ENCODE results near the gene PPTC7.
"Not testable (repeated sequence)": the region's sequence is repeated elsewhere in the genome, so short reads cannot be mapped to it uniquely, and the experiment has no call there.

The PPTC7 gene

GRCh38 chr12:110554184-110554583 lies 28.9 kb downstream of the PPTC7 start:
- ChIA-PET POLR2A (no interaction called here), CTCF (interaction anchor here (0.9 kb wide), 1 partner anchor 50 kb away, joined by 3 read pairs; no protein-coding TSS in a partner anchor)
- no peak for TF ChIP-seq NFRKB (IDR thresholded peaks at IDR 0.05)
- no peak for TF ChIP-seq L3MBTL2 (conservative IDR thresholded peaks at IDR 0.05)
- TF ChIP-seq BHLHE40 (IDR thresholded peaks at IDR 0.05; ENCODE audit: borderline replicate concordance): no peak
- TF ChIP-seq PKNOX1 (IDR thresholded peaks at IDR 0.05): no peak
- TF ChIP-seq SUZ12 (IDR thresholded peaks at IDR 0.05): no peak
- no peak for TF ChIP-seq HDGF (IDR thresholded peaks at IDR 0.05; ENCODE audit: borderline replicate concordance)
- TF ChIP-seq ELF4 (IDR thresholded peaks at IDR 0.05): no peak
- no peak for TF ChIP-seq ARNT (IDR thresholded peaks at IDR 0.05)
- TF ChIP-seq FOXA1 (IDR thresholded peaks at IDR 0.05): no peak
- DNase-seq (ENCODE audit: extremely low spot score): no peak

GRCh38 chr12:110550981-110551380 lies 32.1 kb downstream of the PPTC7 start:
- TF ChIP-seq ARNT (IDR thresholded peaks at IDR 0.05): no peak
- no peak for DNase-seq (ENCODE audit: extremely low spot score)
- CTCF ChIA-PET: interaction anchor here (1.8 kb wide), 1 partner anchor 50 kb away, joined by 19 read pairs; no protein-coding TSS in a partner anchor
- POLR2A ChIA-PET: no interaction called here

- ChIA-PET CTCF (interaction anchor here (0.8 kb wide), 1 partner anchor 52 kb away, joined by 3 read pairs; no protein-coding TSS in a partner anchor), POLR2A (interaction anchor here (0.8 to 0.9 kb wide), 2 partner anchors 30 to 81 kb away, joined by 3 read pairs; partner anchors contain the start of genes FAM216A and GPN3)
- no peak for TF ChIP-seq FOXM1 (IDR thresholded peaks at IDR 0.05; ENCODE audit: borderline replicate concordance)
- TF ChIP-seq ZNF384 (IDR thresholded peaks at IDR 0.05): no peak
- no peak for TF ChIP-seq BHLHE40 (IDR thresholded peaks at IDR 0.05; ENCODE audit: borderline replicate concordance)
- TF ChIP-seq ELF4 (IDR thresholded peaks at IDR 0.05): no peak
- TF ChIP-seq FOXK2 (IDR thresholded peaks at IDR 0.05): no peak
- TF ChIP-seq NFRKB (IDR thresholded peaks at IDR 0.05): no peak
- no peak for TF ChIP-seq L3MBTL2 (conservative IDR thresholded peaks at IDR 0.05)
- TF ChIP-seq SUZ12 (IDR thresholded peaks at IDR 0.05): no peak
- TF ChIP-seq TARDBP (IDR thresholded peaks at IDR 0.05): no peak
- no peak for TF ChIP-seq PKNOX1 (IDR thresholded peaks at IDR 0.05)
- no peak for TF ChIP-seq CTBP1 (IDR thresholded peaks at IDR 0.05; ENCODE audit: borderline replicate concordance)
- TF ChIP-seq SP1 (IDR thresholded peaks at IDR 0.05): no peak
- no peak for TF ChIP-seq LEF1 (IDR thresholded peaks at IDR 0.05; ENCODE audit: borderline replicate concordance)
- no peak for TF ChIP-seq HDGF (IDR thresholded peaks at IDR 0.05; ENCODE audit: borderline replicate concordance)
- no peak for TF ChIP-seq ARNT (IDR thresholded peaks at IDR 0.05)
- no peak for TF ChIP-seq FOXA1 (IDR thresholded peaks at IDR 0.05)
- DNase-seq (ENCODE audit: extremely low spot score): no peak
Observed at GRCh38 chr12:110549716-110550115, 33.4 kb downstream of the PPTC7 start.

GRCh38 chr12:110548678-110549077 lies 34.4 kb downstream of the PPTC7 start:
- TF ChIP-seq CTBP1 (IDR thresholded peaks at IDR 0.05; ENCODE audit: borderline replicate concordance): no peak
- TF ChIP-seq FOXK2 (IDR thresholded peaks at IDR 0.05): no peak
- ChIA-PET POLR2A (interaction anchor here (0.8 to 1.3 kb wide), 3 partner anchors 31 to 80 kb away, joined by 3 read pairs; partner anchors contain the start of genes FAM216A, GPN3 and TCTN1), CTCF (interaction anchor here (0.8 kb wide), 2 partner anchors 52 to 53 kb away, joined by 3 to 4 read pairs; no protein-coding TSS in a partner anchor)
- DNase-seq (ENCODE audit: extremely low spot score): no peak

- TF ChIP-seq SUZ12 (IDR thresholded peaks at IDR 0.05) (no peak), SP1 (IDR thresholded peaks at IDR 0.05) (no peak), BHLHE40 (IDR thresholded peaks at IDR 0.05; ENCODE audit: borderline replicate concordance) (no peak), NFRKB (IDR thresholded peaks at IDR 0.05) (no peak), FOXK2 (IDR thresholded peaks at IDR 0.05) (no peak)
- ChIA-PET CTCF (no interaction called here), POLR2A (interaction anchor here (0.9 kb wide), 1 partner anchor 78 kb away, joined by 3 read pairs; the partner anchor contains the start of gene FAM216A)
- DNase-seq (ENCODE audit: extremely low spot score): no peak
Observed at GRCh38 chr12:110547090-110547489, 36.0 kb downstream of the PPTC7 start.

- ChIA-PET CTCF (no interaction called here), POLR2A (interaction anchor here (0.9 kb wide), 1 partner anchor 77 kb away, joined by 3 read pairs; the partner anchor contains the start of gene FAM216A)
- no peak for TF ChIP-seq SUZ12 (IDR thresholded peaks at IDR 0.05)
- no peak for TF ChIP-seq SP1 (IDR thresholded peaks at IDR 0.05)
- no peak for TF ChIP-seq TARDBP (IDR thresholded peaks at IDR 0.05)
- TF ChIP-seq PKNOX1 (IDR thresholded peaks at IDR 0.05): no peak
- TF ChIP-seq L3MBTL2 (conservative IDR thresholded peaks at IDR 0.05): no peak
- TF ChIP-seq LEF1 (IDR thresholded peaks at IDR 0.05; ENCODE audit: borderline replicate concordance): no peak
- no peak for TF ChIP-seq BHLHE40 (IDR thresholded peaks at IDR 0.05; ENCODE audit: borderline replicate concordance)
- TF ChIP-seq CTBP1 (IDR thresholded peaks at IDR 0.05; ENCODE audit: borderline replicate concordance): no peak
- no peak for TF ChIP-seq FOXK2 (IDR thresholded peaks at IDR 0.05)
- TF ChIP-seq HDGF (IDR thresholded peaks at IDR 0.05; ENCODE audit: borderline replicate concordance): no peak
- no peak for TF ChIP-seq ARNT (IDR thresholded peaks at IDR 0.05)
- TF ChIP-seq ZNF384 (IDR thresholded peaks at IDR 0.05): no peak
- DNase-seq (ENCODE audit: extremely low spot score): no peak
Observed at GRCh38 chr12:110546339-110546738, 36.8 kb downstream of the PPTC7 start.

GRCh38 chr12:110545812-110546211 lies 37.3 kb downstream of the PPTC7 start:
- ChIA-PET POLR2A (interaction anchor here (0.9 kb wide), 1 partner anchor 77 kb away, joined by 3 read pairs; the partner anchor contains the start of gene FAM216A), CTCF (no interaction called here)
- no peak for TF ChIP-seq LEF1 (IDR thresholded peaks at IDR 0.05; ENCODE audit: borderline replicate concordance)
- no peak for TF ChIP-seq SP1 (IDR thresholded peaks at IDR 0.05)
- TF ChIP-seq L3MBTL2 (conservative IDR thresholded peaks at IDR 0.05): no peak
- TF ChIP-seq FOXM1 (IDR thresholded peaks at IDR 0.05; ENCODE audit: borderline replicate concordance): no peak
- TF ChIP-seq FOXK2 (IDR thresholded peaks at IDR 0.05): no peak
- no peak for TF ChIP-seq CTBP1 (IDR thresholded peaks at IDR 0.05; ENCODE audit: borderline replicate concordance)
- no peak for TF ChIP-seq FOXA1 (IDR thresholded peaks at IDR 0.05)
- TF ChIP-seq BHLHE40 (IDR thresholded peaks at IDR 0.05; ENCODE audit: borderline replicate concordance): no peak
- TF ChIP-seq ZNF384 (IDR thresholded peaks at IDR 0.05): no peak
- no peak for TF ChIP-seq ELF4 (IDR thresholded peaks at IDR 0.05)
- no peak for TF ChIP-seq PKNOX1 (IDR thresholded peaks at IDR 0.05)
- no peak for DNase-seq (ENCODE audit: extremely low spot score)

- CTCF ChIA-PET; DNase-seq (ENCODE audit: extremely low spot score); POLR2A ChIA-PET: not testable (repeated sequence)
Observed at GRCh38 chr12:110545259-110545658, 37.9 kb downstream of the PPTC7 start.

Measured in HEK293T (cell line).